Kidney glomerular epithelial cell (primary cell): ENCODE results near the gene TCEAL9.
A peak's percentile ranks its signal among the peaks of the same experiment; 100 is the strongest.
"Not testable (repeated sequence)": the region's sequence is repeated elsewhere in the genome, so short reads cannot be mapped to it uniquely, and the experiment has no call there.

Experiments
- DNase-seq: peaks from one replicate; lab custom pipeline; 2025; lab: John Stamatoyannopoulos, UW

The TCEAL9 gene

GRCh38 chrX:103373581-103373980, 17.3 kb downstream of the TCEAL9 start:
- DNase-seq: no peak

- DNase-seq: no peak
These were observed 20.0 kb downstream of the TCEAL9 start, which contains the start of gene BEX3 for GRCh38 chrX:103376118-103376978. Gene BEX3, plus strand, starts transcription at chrX:103376538. Its CDS starts 984 bp downstream, at chrX:103377522.

GRCh38 chrX:103376979-103377324, 20.6 kb downstream of the TCEAL9 start:
- DNase-seq: no peak

GRCh38 chrX:103378990-103379389, 22.7 kb downstream of the TCEAL9 start:
- DNase-seq: no peak

GRCh38 chrX:103382877-103383276, 26.6 kb downstream of the TCEAL9 start:
- DNase-seq: no peak

- DNase-seq: no peak
These were observed 28.4 kb downstream of the TCEAL9 start for GRCh38 chrX:103384672-103385071.

GRCh38 chrX:103385283-103385830, 29.1 kb downstream of the TCEAL9 start:
- DNase-seq: not testable (repeated sequence)

GRCh38 chrX:103386332-103386731, 30.0 kb downstream of the TCEAL9 start:
- DNase-seq: no peak

GRCh38 chrX:103393487-103393886, 37.2 kb downstream of the TCEAL9 start:
- no peak for DNase-seq

GRCh38 chrX:103396186-103396585, 39.9 kb downstream of the TCEAL9 start:
- DNase-seq: peak; percentile 12

- no peak for DNase-seq
These were observed 40.4 kb downstream of the TCEAL9 start for GRCh38 chrX:103396660-103397059.

- DNase-seq: no peak
These were observed 41.4 kb downstream of the TCEAL9 start for GRCh38 chrX:103397707-103398106.

GRCh38 chrX:103398421-103398864, 42.1 kb downstream of the TCEAL9 start:
- peak; percentile 53 for DNase-seq

GRCh38 chrX:103399744-103400143, 43.4 kb downstream of the TCEAL9 start:
- no peak for DNase-seq

GRCh38 chrX:103400931-103401330, 44.6 kb downstream of the TCEAL9 start:
- peak; percentile 41 for DNase-seq

- peak; percentile 77 for DNase-seq
These were observed 48.1 kb downstream of the TCEAL9 start for GRCh38 chrX:103404231-103405008.

- no peak for DNase-seq
These were observed 48.7 kb downstream of the TCEAL9 start for GRCh38 chrX:103405009-103405333.

- DNase-seq: no peak
These were observed 50.0 kb downstream of the TCEAL9 start for GRCh38 chrX:103406256-103406655.

GRCh38 chrX:103407776-103408175, 51.5 kb downstream of the TCEAL9 start:
- DNase-seq: no peak
